Gastroesophageal sphincter (tissue), 4 donors: ENCODE results near the gene CD1C. TPM values are rescaled to one million over a fixed set of nuclear protein-coding genes. Genes with fewer than 3 reads are reported as not detected.
"Not testable (repeated sequence)": the region's sequence is repeated elsewhere in the genome, so short reads cannot be mapped to it uniquely, and the experiment has no call there.

Experiments used
- ATAC-seq: fragments of 150-250 bp; one replicate; pipeline ENCODE4 v1.9.1; 2016; ENCODE audit warnings: mild to moderate bottlenecking, moderate library complexity
- H3K27ac ChIP-seq, 4 donors: fragments of 200-600 bp; sonication (generic) in 3 of 4; 1 replicate in 3 of 4; 2 replicates in 1 of 4; pipeline ENCODE4 v1.5.1; 2016 to 2019
- H3K27me3 ChIP-seq: fragments of 200-600 bp; sonication (generic); one replicate; pipeline ENCODE4 v1.5.1; 2019
- H3K36me3 ChIP-seq, 2 donors: fragments of 200-600 bp; sonication (generic); one replicate each; pipeline ENCODE4 v1.5.1; 2019; ENCODE audit warnings: control low read depth in 1 of 2
- H3K4me1 ChIP-seq, 3 donors: fragments of 200-600 bp; sonication (generic); 1 replicate in 2 of 3; 2 replicates in 1 of 3; pipeline ENCODE4 v1.5.1; 2016 to 2019; ENCODE audit warnings: control low read depth in 2 of 3
- H3K4me3 ChIP-seq, 2 donors: fragments of 200-600 bp; sonication (generic); one replicate each; pipeline ENCODE4 v1.5.1; 2019; ENCODE audit warnings: mild to moderate bottlenecking in 1 of 2, moderate library complexity in 1 of 2
- H3K9me3 ChIP-seq, 3 donors: fragments of 200-600 bp; sonication (generic); one replicate each; pipeline ENCODE4 v1.5.1; 2017 to 2019; ENCODE audit warnings: control low read depth in 2 of 3
- EP300 ChIP-seq: sonication (generic); formaldehyde crosslinking; IDR thresholded peaks from one replicate; pipeline ENCODE4 v1.6.1; 2017; ENCODE audit warnings: antibody characterized with exemption, mild to moderate bottlenecking
- POLR2A ChIP-seq, 2 donors: fragments of 450-650 bp; IDR thresholded peaks; one replicate each; pipeline ENCODE4 v1.6.1; 2017; ENCODE audit warnings: antibody characterized with exemption in 2 of 2, mild to moderate bottlenecking in 2 of 2, moderate library complexity in 1 of 2
- POLR2AphosphoS5 ChIP-seq: sonication (generic); formaldehyde crosslinking; IDR thresholded peaks from one replicate; pipeline ENCODE4 v1.6.1; 2017; ENCODE audit warnings: antibody characterized with exemption
- WGBS, 2 donors: methylation state at CpG; one replicate each; pipeline ENCODE4 v1.1.5; 2018; ENCODE audit warnings: low coverage in 1 of 2; 5-methylcytosine and 5-hydroxymethylcytosine counted together
- total RNA-seq, 4 donors: library from RNA; depleted of rRNA; stranded (reverse); fragments of >200 nt; gene quantifications; one replicate each; pipeline ENCODE4 v1.1.0, GENCODE V29; 2016
- TF ChIP-seq, protein P1 (sequence below), 4 experiments: fragments of 200-600 bp in 2 of 4; fragments of 450-650 bp in 2 of 4; sonication (generic) in 1 of 4; IDR thresholded peaks; one replicate each; pipeline ENCODE4 v1.5.1; 2017 to 2019; ENCODE audit warnings: antibody characterized with exemption in 4 of 4, mild to moderate bottlenecking in 2 of 4, moderate library complexity in 2 of 4

Gene CD1C
- total RNA-seq, 4 donors from 2014 or later, result 1.8 TPM; not detected in 3

DNA sequence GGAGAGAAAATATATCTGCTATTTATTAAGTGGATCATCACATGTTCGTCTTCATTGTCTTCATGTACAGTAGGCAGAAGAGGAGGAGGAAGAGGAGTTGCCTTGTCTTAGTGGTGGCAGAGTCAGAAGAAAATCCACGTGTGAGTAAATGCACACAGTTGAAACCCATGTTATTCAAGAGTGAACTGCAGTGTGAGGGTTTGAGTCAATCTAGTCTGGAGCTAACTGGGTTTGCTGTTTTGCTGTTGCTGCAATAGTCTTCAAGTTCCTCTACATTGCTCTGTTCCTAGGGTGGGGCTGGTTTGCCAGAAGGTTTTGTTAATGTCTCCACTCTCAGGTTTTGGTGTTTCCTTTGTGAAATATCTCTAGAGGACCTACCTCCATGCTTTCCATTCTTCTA is 38.6 kb upstream of the CD1C start:
- TF ChIP-seq, protein P1, sequence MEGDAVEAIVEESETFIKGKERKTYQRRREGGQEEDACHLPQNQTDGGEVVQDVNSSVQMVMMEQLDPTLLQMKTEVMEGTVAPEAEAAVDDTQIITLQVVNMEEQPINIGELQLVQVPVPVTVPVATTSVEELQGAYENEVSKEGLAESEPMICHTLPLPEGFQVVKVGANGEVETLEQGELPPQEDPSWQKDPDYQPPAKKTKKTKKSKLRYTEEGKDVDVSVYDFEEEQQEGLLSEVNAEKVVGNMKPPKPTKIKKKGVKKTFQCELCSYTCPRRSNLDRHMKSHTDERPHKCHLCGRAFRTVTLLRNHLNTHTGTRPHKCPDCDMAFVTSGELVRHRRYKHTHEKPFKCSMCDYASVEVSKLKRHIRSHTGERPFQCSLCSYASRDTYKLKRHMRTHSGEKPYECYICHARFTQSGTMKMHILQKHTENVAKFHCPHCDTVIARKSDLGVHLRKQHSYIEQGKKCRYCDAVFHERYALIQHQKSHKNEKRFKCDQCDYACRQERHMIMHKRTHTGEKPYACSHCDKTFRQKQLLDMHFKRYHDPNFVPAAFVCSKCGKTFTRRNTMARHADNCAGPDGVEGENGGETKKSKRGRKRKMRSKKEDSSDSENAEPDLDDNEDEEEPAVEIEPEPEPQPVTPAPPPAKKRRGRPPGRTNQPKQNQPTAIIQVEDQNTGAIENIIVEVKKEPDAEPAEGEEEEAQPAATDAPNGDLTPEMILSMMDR (IDR thresholded peaks at IDR 0.05), result no peak
- TF ChIP-seq EP300 (no peak), POLR2A (IDR thresholded peaks at IDR 0.05) (no peak), POLR2AphosphoS5 (no peak)
- H3K9me3 ChIP-seq, result no peaks in the 10 kb centered on the region
- no peak for ATAC-seq
- H3K4me1 ChIP-seq, result peaks cover 0 to 6% (median 0%) of the 10 kb centered on the region in 3 donors
- H3K27me3 ChIP-seq, result no peaks in the 10 kb centered on the region
- H3K36me3 ChIP-seq, result no peaks in the 10 kb centered on the region
- no peak overlapping the region for H3K27ac ChIP-seq
- no peak overlapping the region for H3K4me3 ChIP-seq
- WGBS, 2 donors, result 47 to 83% methylated on average over 2 of the region's 2 CpGs

- Histone ChIP-seq H3K4me1 (no peaks in the 10 kb centered on the region), H3K27ac (no peak overlapping the region), H3K27me3 (no peaks in the 10 kb centered on the region), H3K4me3 (no peak overlapping the region), H3K9me3 (no peaks in the 10 kb centered on the region), H3K36me3 (no peaks in the 10 kb centered on the region)
- no peak for ATAC-seq
- TF ChIP-seq, protein P1 (IDR thresholded peaks at IDR 0.05), result no peak
- no peak for TF ChIP-seq POLR2AphosphoS5
- no peak for TF ChIP-seq POLR2A (IDR thresholded peaks at IDR 0.05)
- TF ChIP-seq EP300, result no peak
Measured at GRCh38 chr1:158255656-158256055, 34.1 kb upstream of the CD1C start.

GRCh38 chr1:158256747-158257146 is 33.0 kb upstream of the CD1C start:
- not testable (repeated sequence) for H3K27ac ChIP-seq, H3K4me3 ChIP-seq, H3K27me3 ChIP-seq, H3K36me3 ChIP-seq, H3K4me1 ChIP-seq, ATAC-seq, H3K9me3 ChIP-seq
- 75% methylated on average over 2 of the region's 9 CpGs; no CpG with 5 or more reads in 1 of the 2 donors for WGBS, 2 donors

- no peaks in the 10 kb centered on the region for H3K9me3 ChIP-seq
- 50 to 70% methylated on average over 2 of the region's 2 CpGs for WGBS, 2 donors
- TF ChIP-seq, protein P1 (IDR thresholded peaks at IDR 0.05), result no peak
- TF ChIP-seq POLR2A (IDR thresholded peaks at IDR 0.05), result no peak
- TF ChIP-seq EP300, result no peak
- TF ChIP-seq POLR2AphosphoS5, result no peak
- no peak for ATAC-seq
- no peak overlapping the region for H3K4me3 ChIP-seq
- no peak overlapping the region for H3K27ac ChIP-seq
- no peaks in the 10 kb centered on the region for H3K4me1 ChIP-seq
- H3K27me3 ChIP-seq, result no peaks in the 10 kb centered on the region
- H3K36me3 ChIP-seq, result no peaks in the 10 kb centered on the region
Measured at GRCh38 chr1:158257888-158258287, 31.8 kb upstream of the CD1C start.

- no peak for ATAC-seq
- no peaks in the 10 kb centered on the region for H3K9me3 ChIP-seq
Measured at GRCh38 chr1:158259117-158259516, 30.6 kb upstream of the CD1C start.

More at GRCh38 chr1:158259117-158259516, 30.6 kb upstream of the CD1C start:
- Histone ChIP-seq H3K36me3 (no peaks in the 10 kb centered on the region), H3K27me3 (no peaks in the 10 kb centered on the region), H3K27ac (no peak overlapping the region), H3K4me3 (no peak overlapping the region), H3K4me1 (no peaks in the 10 kb centered on the region)
- 90 to 91% methylated on average over 1 of the region's 1 CpG for WGBS, 2 donors
- TF ChIP-seq EP300 (no peak), POLR2AphosphoS5 (no peak), POLR2A (IDR thresholded peaks at IDR 0.05) (no peak)
- TF ChIP-seq, protein P1 (IDR thresholded peaks at IDR 0.05), result no peak
